MCF 10A (cell line): ENCODE data around the gene PIK3C2B. TPM values are rescaled to one million over a fixed set of nuclear protein-coding genes. Genes with fewer than 3 reads are reported as not detected.

Experiments used
- BruUV-seq: library from RNA; stranded (reverse); fragments of 400-500 nt; replicated peaks from 2 replicates; lab custom pipeline; 2021; lab: Mats Ljungman, UMichigan
- CTCF ChIA-PET: fragments of 300-600 bp; sonication (Branson Sonifier 250); formaldehyde crosslinking; extraction: SDS; loops from one replicate; lab custom pipeline; 2021; ENCODE audit warnings: antibody characterized with exemption, inconsistent platforms; lab: Yijun Ruan, JAX
- POLR2A ChIA-PET: fragments of 300-600, 350-650 bp; sonication (Branson Sonifier 250); formaldehyde crosslinking; extraction: SDS; loops from one replicate; lab custom pipeline; 2020; ENCODE audit warnings: antibody characterized with exemption, inconsistent platforms; lab: Yijun Ruan, JAX
- DNase-seq: peaks from one replicate; pipeline ENCODE4 v3.0.0-alpha.2; 2018; ENCODE audit not compliant: unreplicated experiment
- H3K27ac Mint-ChIP-seq: one replicate; pipeline ENCODE4 v1.8.0; 2022; ENCODE audit warnings: mild to moderate bottlenecking, low read depth, mixed read lengths; ENCODE audit not compliant: unreplicated experiment
- H3K27me3 Mint-ChIP-seq: one replicate; pipeline ENCODE4 v1.8.0; 2022; ENCODE audit warnings: mixed read lengths; ENCODE audit not compliant: insufficient read depth, unreplicated experiment
- H3K36me3 Mint-ChIP-seq: one replicate; pipeline ENCODE4 v1.8.0; 2022; ENCODE audit warnings: mild to moderate bottlenecking, moderate library complexity, mixed read lengths; ENCODE audit not compliant: insufficient read depth, unreplicated experiment
- H3K4me1 Mint-ChIP-seq: one replicate; pipeline ENCODE4 v1.8.0; 2022; ENCODE audit warnings: mixed read lengths; ENCODE audit not compliant: insufficient read depth, unreplicated experiment
- H3K4me3 Mint-ChIP-seq: one replicate; pipeline ENCODE4 v1.8.0; 2022; ENCODE audit warnings: mild to moderate bottlenecking, moderate library complexity, mixed read lengths; ENCODE audit not compliant: unreplicated experiment
- H3K9me3 Mint-ChIP-seq: one replicate; pipeline ENCODE4 v1.8.0; 2022; ENCODE audit warnings: mixed read lengths; ENCODE audit not compliant: unreplicated experiment
- intact Hi-C: fragments of 100-400 bp; cut with micrococcal nuclease; formaldehyde crosslinking; loops from 2 replicates; pipeline ENCODE4 v1.14.1; 2022
- total RNA-seq: library from RNA; stranded (reverse); gene quantifications from 2 replicates; pipeline ENCODE4 v1.2.3, GENCODE V29; 2022
- TF ChIP-seq, protein P1 (sequence below): fragments of 200-600 bp; IDR thresholded peaks from one replicate; pipeline ENCODE4 v1.8.0; 2022; ENCODE audit warnings: antibody characterized with exemption, mild to moderate bottlenecking; ENCODE audit not compliant: unreplicated experiment

Gene PIK3C2B
- total RNA-seq, 1 experiment from 2014 or later = 3.4 TPM

DNA sequence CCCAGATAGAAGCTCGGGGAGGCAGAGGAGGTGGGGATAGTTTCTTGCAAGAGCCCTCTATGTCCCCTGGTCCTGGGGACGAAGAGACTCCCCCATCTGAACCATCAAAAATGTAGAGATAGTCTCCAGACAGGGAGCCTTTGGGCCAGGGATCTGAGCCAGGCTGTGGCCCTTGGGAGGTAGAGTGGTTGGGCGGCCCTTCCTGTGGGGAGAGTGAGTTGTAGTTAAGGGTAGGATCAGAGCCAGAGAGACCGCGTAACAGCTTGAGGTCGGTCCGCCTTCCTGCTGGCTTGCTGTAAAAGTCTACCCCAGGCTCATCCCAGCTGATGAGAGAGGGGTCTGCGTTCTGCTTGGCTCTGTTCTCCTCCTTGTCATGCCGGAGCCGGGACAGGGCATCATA lies 25.3 kb downstream of the PIK3C2B start:
- H3K4me1 Mint-ChIP-seq = no peaks in the 10 kb centered on the region
- intact Hi-C loops = no loop called here
- H3K36me3 Mint-ChIP-seq = no peaks in the 10 kb centered on the region
- POLR2A ChIA-PET = interaction anchor here (1.5 kb wide), 1 partner anchor 10 kb away, joined by 6 read pairs; no protein-coding TSS in a partner anchor
- H3K27me3 Mint-ChIP-seq = peaks cover 5% of the 10 kb centered on the region
- no peak overlapping the region for H3K27ac Mint-ChIP-seq
- DNase-seq = no peak
- TF ChIP-seq, protein P1, sequence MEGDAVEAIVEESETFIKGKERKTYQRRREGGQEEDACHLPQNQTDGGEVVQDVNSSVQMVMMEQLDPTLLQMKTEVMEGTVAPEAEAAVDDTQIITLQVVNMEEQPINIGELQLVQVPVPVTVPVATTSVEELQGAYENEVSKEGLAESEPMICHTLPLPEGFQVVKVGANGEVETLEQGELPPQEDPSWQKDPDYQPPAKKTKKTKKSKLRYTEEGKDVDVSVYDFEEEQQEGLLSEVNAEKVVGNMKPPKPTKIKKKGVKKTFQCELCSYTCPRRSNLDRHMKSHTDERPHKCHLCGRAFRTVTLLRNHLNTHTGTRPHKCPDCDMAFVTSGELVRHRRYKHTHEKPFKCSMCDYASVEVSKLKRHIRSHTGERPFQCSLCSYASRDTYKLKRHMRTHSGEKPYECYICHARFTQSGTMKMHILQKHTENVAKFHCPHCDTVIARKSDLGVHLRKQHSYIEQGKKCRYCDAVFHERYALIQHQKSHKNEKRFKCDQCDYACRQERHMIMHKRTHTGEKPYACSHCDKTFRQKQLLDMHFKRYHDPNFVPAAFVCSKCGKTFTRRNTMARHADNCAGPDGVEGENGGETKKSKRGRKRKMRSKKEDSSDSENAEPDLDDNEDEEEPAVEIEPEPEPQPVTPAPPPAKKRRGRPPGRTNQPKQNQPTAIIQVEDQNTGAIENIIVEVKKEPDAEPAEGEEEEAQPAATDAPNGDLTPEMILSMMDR = no peak
- BruUV-seq = no TSS peak
- no peak overlapping the region for H3K4me3 Mint-ChIP-seq
- H3K9me3 Mint-ChIP-seq = no peaks in the 10 kb centered on the region
- CTCF ChIA-PET = interaction anchor here (0.7 to 2.2 kb wide), 4 partner anchors 23 to 222 kb away, joined by 3 to 7 read pairs (median 4); no protein-coding TSS in a partner anchor

DNA sequence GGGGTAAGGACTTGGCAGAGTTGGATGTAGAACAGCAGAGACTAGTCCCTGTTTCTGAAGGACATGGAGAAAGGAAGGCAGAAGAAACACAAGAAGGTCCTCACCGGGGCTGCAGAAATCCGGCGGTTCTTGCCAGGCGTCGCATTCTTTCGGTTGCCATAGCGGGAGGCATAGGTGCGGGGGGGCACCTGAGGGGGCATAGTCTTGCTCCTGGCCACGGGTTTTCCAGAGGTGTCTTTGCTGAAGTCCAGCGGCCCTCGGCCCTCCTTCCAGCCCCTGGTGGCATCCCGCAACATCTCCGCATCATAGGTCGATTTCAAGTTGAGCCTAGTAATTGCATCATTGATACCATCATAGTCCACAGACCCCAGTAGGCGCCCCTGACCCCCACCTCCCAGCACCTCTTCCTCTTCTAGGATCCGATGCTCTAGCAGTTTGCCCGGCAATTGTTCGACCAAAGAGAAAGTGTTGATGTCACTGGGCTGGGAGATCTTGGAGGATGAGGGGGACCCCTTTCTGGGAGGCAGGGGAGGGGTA lies 25.8 kb downstream of the PIK3C2B start:
- no peak for DNase-seq
- H3K4me3 Mint-ChIP-seq = no peak overlapping the region
- TF ChIP-seq, protein P1 = no peak
- intact Hi-C loops = no loop called here
- no peaks in the 10 kb centered on the region for H3K4me1 Mint-ChIP-seq
- H3K27ac Mint-ChIP-seq = no peak overlapping the region
- H3K27me3 Mint-ChIP-seq = peaks cover under 1% of the 10 kb centered on the region
- POLR2A ChIA-PET = no interaction called here
- BruUV-seq = no TSS peak
- no peaks in the 10 kb centered on the region for H3K9me3 Mint-ChIP-seq
- CTCF ChIA-PET = interaction anchor here (0.7 to 2.2 kb wide), 4 partner anchors 22 to 221 kb away, joined by 3 to 7 read pairs (median 4); no protein-coding TSS in a partner anchor
- no peaks in the 10 kb centered on the region for H3K36me3 Mint-ChIP-seq

DNA sequence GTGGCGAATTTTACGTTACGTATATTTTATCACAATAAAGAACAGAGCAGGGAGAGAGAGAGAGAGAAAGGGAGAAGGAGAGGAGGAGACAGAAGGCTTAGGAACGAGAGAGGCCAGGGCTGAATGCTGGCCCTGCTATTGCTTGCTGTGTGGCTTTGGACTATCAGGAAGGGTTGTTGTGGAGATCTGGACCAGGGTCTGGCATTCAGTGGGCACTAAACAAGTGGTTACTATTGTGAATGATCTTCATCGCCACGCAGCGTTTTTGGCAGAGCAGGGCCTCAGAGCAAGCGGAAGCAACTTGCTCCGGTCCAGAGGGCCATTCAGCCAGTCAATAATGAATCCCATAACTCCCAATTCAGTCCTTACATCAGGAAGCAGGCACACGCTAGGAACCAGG lies 26.4 kb downstream of the PIK3C2B start:
- no peak for DNase-seq
- Mint-ChIP-seq H3K36me3 (no peaks in the 10 kb centered on the region), H3K27me3 (no peaks in the 10 kb centered on the region), H3K4me1 (no peaks in the 10 kb centered on the region), H3K27ac (no peak overlapping the region), H3K4me3 (no peak overlapping the region), H3K9me3 (no peaks in the 10 kb centered on the region)
- ChIA-PET POLR2A (no interaction called here), CTCF (interaction anchor here (0.7 kb wide), 1 partner anchor 305 kb away, joined by 3 read pairs; no protein-coding TSS in a partner anchor)
- BruUV-seq = no TSS peak
- intact Hi-C loops = no loop called here
- TF ChIP-seq, protein P1 = no peak

DNA sequence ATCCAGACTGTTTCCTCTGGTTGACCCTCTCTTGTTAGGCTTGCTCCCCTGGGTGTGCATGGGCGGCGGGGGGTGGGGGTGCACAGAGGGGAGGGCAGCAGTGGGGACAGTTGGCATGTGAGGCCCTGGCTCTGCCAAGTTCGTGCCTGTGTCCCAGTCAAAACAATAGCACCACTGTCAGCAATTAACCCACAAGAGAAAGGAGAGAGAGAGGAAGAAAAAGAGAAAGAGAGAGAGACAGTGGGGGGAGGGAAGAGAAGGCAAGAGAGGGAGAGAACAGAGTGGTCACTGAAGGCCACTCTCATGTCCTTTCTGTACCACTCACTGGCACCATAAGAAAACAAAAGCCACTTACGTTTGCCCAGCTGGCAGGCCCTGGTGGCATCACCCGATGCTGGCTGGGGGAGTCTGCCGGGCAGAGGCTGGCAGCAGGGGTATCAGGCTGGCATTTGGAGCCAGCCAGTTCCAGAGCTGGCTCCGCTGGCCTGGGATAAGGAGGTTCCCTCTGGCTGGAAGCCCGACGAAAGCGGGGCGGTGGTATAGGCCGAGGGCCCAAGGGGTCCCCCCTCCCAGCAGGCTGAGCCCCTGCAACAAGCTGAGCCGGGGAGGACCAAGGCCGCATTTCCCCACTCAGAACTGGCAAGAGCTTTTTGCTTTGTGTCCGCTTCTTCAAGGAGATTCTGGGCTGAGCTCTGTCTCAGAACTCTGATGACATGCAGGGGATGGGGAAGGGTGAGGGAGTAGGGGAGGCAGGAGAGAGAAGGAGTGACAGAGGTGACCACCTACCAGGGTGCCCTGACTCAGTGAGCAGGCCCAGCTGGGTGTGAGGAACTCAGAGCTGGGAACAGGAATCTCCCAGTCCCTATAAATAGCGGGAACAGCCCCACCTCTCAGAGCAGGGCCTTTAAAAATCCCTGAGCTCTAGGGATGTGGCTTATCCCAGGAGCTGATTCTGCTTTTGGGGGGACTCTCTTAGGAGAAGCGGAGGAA lies 27.9 kb downstream of the PIK3C2B start:
- intact Hi-C loops = no loop called here
- TF ChIP-seq, protein P1 = no peak
- no peaks in the 10 kb centered on the region for H3K36me3 Mint-ChIP-seq
- CTCF ChIA-PET = interaction anchor here (0.6 to 1.5 kb wide), 14 partner anchors 12 to 1444 kb away, joined by 3 to 6 read pairs (median 3); partner anchors contain the start of gene PIK3C2B
- H3K4me1 Mint-ChIP-seq = no peaks in the 10 kb centered on the region
- H3K9me3 Mint-ChIP-seq = no peaks in the 10 kb centered on the region
- BruUV-seq = no TSS peak
- DNase-seq = no peak
- POLR2A ChIA-PET = interaction anchor here (1.3 kb wide), 1 partner anchor 11 kb away, joined by 4 read pairs; no protein-coding TSS in a partner anchor
- H3K4me3 Mint-ChIP-seq = no peak overlapping the region
- H3K27me3 Mint-ChIP-seq = no peaks in the 10 kb centered on the region
- no peak overlapping the region for H3K27ac Mint-ChIP-seq
